H9 (cell line): ENCODE measurements around the gene CDK10. TPM values are rescaled to one million over a fixed set of nuclear protein-coding genes. Genes with fewer than 3 reads are reported as not detected.
"Not testable (repeated sequence)": the region's sequence is repeated elsewhere in the genome, so short reads cannot be mapped to it uniquely, and the experiment has no call there.

ENCODE experiments used
- DNase-seq: peaks from one replicate; pipeline ENCODE4 v3.0.0-alpha.2; 2017
- H2AFZ ChIP-seq: one replicate; pipeline ENCODE4 v1.6.1; 2013; ENCODE audit warnings: mild to moderate bottlenecking, low read length, control low read depth, moderate library complexity
- H2AK5ac ChIP-seq: 2 replicates; pipeline ENCODE4 v1.6.1; 2013; ENCODE audit warnings: low read length, control low read depth, mixed read lengths; ENCODE audit not compliant: insufficient read length
- H2BK120ac ChIP-seq: one replicate; pipeline ENCODE4 v1.6.1; 2013; ENCODE audit warnings: low read depth, mild to moderate bottlenecking, low read length, control low read depth, inconsistent platforms; ENCODE audit not compliant: poor library complexity, severe bottlenecking
- H2BK12ac ChIP-seq: 2 replicates; pipeline ENCODE4 v1.6.1; 2013; ENCODE audit warnings: low read length, control low read depth, mixed read lengths, low read depth; ENCODE audit not compliant: insufficient read length
- H2BK15ac ChIP-seq: 2 replicates; pipeline ENCODE4 v1.6.1; 2013; ENCODE audit warnings: low read depth, low read length, control low read depth
- H2BK20ac ChIP-seq: one replicate; pipeline ENCODE4 v1.6.1; 2013; ENCODE audit warnings: low read depth, mild to moderate bottlenecking, low read length, control low read depth, inconsistent platforms; ENCODE audit not compliant: poor library complexity, severe bottlenecking
- H2BK5ac ChIP-seq: 2 replicates; pipeline ENCODE4 v1.6.1; 2013; ENCODE audit warnings: low read length, control low read depth, mixed read lengths; ENCODE audit not compliant: insufficient read length
- H3K14ac ChIP-seq: 2 replicates; pipeline ENCODE4 v1.6.1; 2013; ENCODE audit warnings: low read length, control low read depth; ENCODE audit not compliant: insufficient read depth
- H3K18ac ChIP-seq: 2 replicates; pipeline ENCODE4 v1.6.1; 2013; ENCODE audit warnings: low read depth, mild to moderate bottlenecking, mixed read lengths, low read length, control low read depth; ENCODE audit not compliant: insufficient read length
- H3K23ac ChIP-seq: 2 replicates; pipeline ENCODE4 v1.6.1; 2013; ENCODE audit warnings: low read length, control low read depth, mixed read lengths, low read depth; ENCODE audit not compliant: insufficient read length
- H3K23me2 ChIP-seq: 2 replicates; pipeline ENCODE4 v1.6.1; 2013; ENCODE audit warnings: low read depth, mild to moderate bottlenecking, mixed read lengths, low read length, control low read depth; ENCODE audit not compliant: insufficient read length, poor library complexity, severe bottlenecking
- H3K27ac ChIP-seq: 2 replicates; pipeline ENCODE4 v1.5.1; 2013; ENCODE audit warnings: low read length, control low read depth, mixed read lengths, low read depth; ENCODE audit not compliant: insufficient read length
- H3K27me3 ChIP-seq: 2 replicates; pipeline ENCODE4 v1.6.1; 2013; ENCODE audit warnings: low read length, control low read depth, inconsistent platforms; ENCODE audit not compliant: insufficient read depth
- H3K4ac ChIP-seq: 2 replicates; pipeline ENCODE4 v1.6.1; 2013; ENCODE audit warnings: low read depth, mild to moderate bottlenecking, control low read depth, inconsistent platforms, low read length, moderate library complexity
- H3K4me1 ChIP-seq: 2 replicates; pipeline ENCODE4 v1.6.1; 2013; ENCODE audit warnings: low read length, control low read depth, inconsistent platforms; ENCODE audit not compliant: insufficient read depth
- H3K4me2 ChIP-seq: 2 replicates; pipeline ENCODE4 v1.6.1; 2013; ENCODE audit warnings: low read length, control low read depth, mixed read lengths; ENCODE audit not compliant: insufficient read length, insufficient read depth
- H3K56ac ChIP-seq: 2 replicates; pipeline ENCODE4 v1.6.1; 2013; ENCODE audit warnings: low read depth, mild to moderate bottlenecking, mixed read lengths, low read length, control low read depth; ENCODE audit not compliant: insufficient read length
- H3K79me1 ChIP-seq: 2 replicates; pipeline ENCODE4 v1.6.1; 2013; ENCODE audit warnings: low read depth, mild to moderate bottlenecking, moderate library complexity, low read length, control low read depth, inconsistent platforms; ENCODE audit not compliant: insufficient read depth, poor library complexity, severe bottlenecking
- H3K79me2 ChIP-seq: 2 replicates; pipeline ENCODE4 v1.6.1; 2013; ENCODE audit warnings: low read length, control low read depth, inconsistent platforms; ENCODE audit not compliant: insufficient read depth
- H3K9ac ChIP-seq: 2 replicates; pipeline ENCODE4 v1.6.1; 2013; ENCODE audit warnings: low read length, control low read depth, mixed read lengths; ENCODE audit not compliant: insufficient read length; ENCODE audit errors: extremely low read depth
- H3K9me3 ChIP-seq: one replicate; pipeline ENCODE4 v1.6.1; 2013; ENCODE audit warnings: low read depth, low read length, inconsistent platforms; ENCODE audit not compliant: control insufficient read depth
- H3T11ph ChIP-seq: one replicate; pipeline ENCODE4 v1.6.1; 2013; ENCODE audit warnings: mild to moderate bottlenecking, low read length, control low read depth, inconsistent platforms
- H4K20me1 ChIP-seq: one replicate; pipeline ENCODE4 v1.6.1; 2013; ENCODE audit not compliant: control insufficient read depth, insufficient read length, insufficient read depth
- H4K5ac ChIP-seq: 2 replicates; pipeline ENCODE4 v1.6.1; 2013; ENCODE audit warnings: low read depth, mild to moderate bottlenecking, mixed read lengths, low read length, control low read depth; ENCODE audit not compliant: insufficient read length
- H4K8ac ChIP-seq: replicated peaks from 2 replicates; pipeline ENCODE4 v1.6.1; 2013; ENCODE audit warnings: low read length, control low read depth, mixed read lengths, low read depth; ENCODE audit not compliant: insufficient read length
- H4K91ac ChIP-seq: 2 replicates; pipeline ENCODE4 v1.6.1; 2013; ENCODE audit warnings: low read depth, mild to moderate bottlenecking, moderate library complexity, mixed read lengths, low read length, control low read depth; ENCODE audit not compliant: insufficient read length
- H3K27ac Mint-ChIP-seq, 3 experiments: 2 replicates in 2 of 3; 3 replicates in 1 of 3; pipeline ENCODE4 v1.8.0; 2020 to 2021; ENCODE audit warnings: mixed read lengths in 3 of 3, mild to moderate bottlenecking in 1 of 3, moderate library complexity in 1 of 3
- H3K27me3 Mint-ChIP-seq: 2 replicates; pipeline ENCODE4 v1.8.0; 2021; ENCODE audit warnings: low read depth, mild to moderate bottlenecking, moderate library complexity, mixed read lengths
- H3K36me3 Mint-ChIP-seq, 3 experiments: 2 replicates in 2 of 3; 3 replicates in 1 of 3; pipeline ENCODE4 v1.8.0; 2020 to 2021; ENCODE audit warnings: low read depth in 3 of 3, mixed read lengths in 3 of 3; ENCODE audit not compliant: insufficient read depth in 1 of 3
- H3K4me1 Mint-ChIP-seq, 2 experiments: 2 replicates each; pipeline ENCODE4 v1.8.0; 2020; ENCODE audit warnings: mixed read lengths in 2 of 2
- H3K4me3 Mint-ChIP-seq, 2 experiments: 2 replicates in 1 of 2; 3 replicates in 1 of 2; pipeline ENCODE4 v1.8.0; 2020 to 2021; ENCODE audit warnings: mild to moderate bottlenecking in 2 of 2, mixed read lengths in 2 of 2, moderate library complexity in 1 of 2
- H3K9me3 Mint-ChIP-seq, 2 experiments: 2 replicates in 1 of 2; 3 replicates in 1 of 2; pipeline ENCODE4 v1.8.0; 2020; ENCODE audit warnings: mild to moderate bottlenecking in 2 of 2, mixed read lengths in 2 of 2, moderate library complexity in 1 of 2
- WGBS: extraction: QIAGEN DNeasy Blood & Tissue Kit; methylation state at CpG from one replicate; pipeline ENCODE4 v1.1.7; 2013; ENCODE audit warnings: missing lambda C conversion rate, low lambda C conversion rate, mixed read lengths; ENCODE audit not compliant: insufficient read length; ENCODE audit errors: extremely low coverage; 5-methylcytosine and 5-hydroxymethylcytosine counted together
- total RNA-seq: library from RNA; stranded (reverse); gene quantifications from 2 replicates; pipeline ENCODE4 v1.2.1, GENCODE V29; 2021
- TF ChIP-seq, protein P1 (sequence below): fragments of 200-600 bp; sonication (generic); conservative IDR thresholded peaks from 3 replicates; pipeline ENCODE4 v1.8.0; 2021; ENCODE audit warnings: antibody characterized with exemption, mild to moderate bottlenecking

CDK10 gene
- total RNA-seq, 1 experiment from 2014 or later: 77.1 TPM

DNA sequence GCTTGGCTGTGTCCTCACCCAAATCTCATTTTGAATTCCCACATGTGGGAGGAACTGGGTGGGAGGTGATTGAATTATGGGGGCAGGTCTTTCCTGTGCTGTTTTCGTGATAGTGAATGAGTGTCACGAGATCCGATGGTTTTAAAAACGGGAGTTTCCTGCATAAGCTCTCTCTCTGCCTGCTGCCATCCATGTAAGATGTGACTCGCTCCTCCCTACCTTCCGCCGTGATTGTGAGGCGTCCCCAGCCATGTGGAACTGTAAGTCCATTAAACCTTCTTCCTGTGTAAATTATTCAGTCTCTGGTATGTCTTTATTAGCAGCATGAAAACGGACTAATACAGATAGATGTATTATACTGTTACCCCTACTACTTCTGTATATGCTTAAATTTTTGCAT is 25.3 kb upstream of the CDK10 start:
- Histone ChIP-seq H3K4me1 (no peaks in the 10 kb centered on the region), H2AFZ (no peak overlapping the region), H4K8ac (no peak overlapping the region), H2BK5ac (no peak overlapping the region), H4K5ac (no peak overlapping the region), H3K18ac (no peak overlapping the region), H3K4me2 (no peak overlapping the region), H3K14ac (no peak overlapping the region), H3K23me2 (peaks cover 7% of the 10 kb centered on the region), H3K9me3 (peaks cover 4% of the 10 kb centered on the region), H3K27ac (no peak overlapping the region), H2AK5ac (no peak overlapping the region), H3K79me1 (no peaks in the 10 kb centered on the region), H4K20me1 (no peaks in the 10 kb centered on the region), H2BK20ac (no peak overlapping the region), H3K27me3 (no peaks in the 10 kb centered on the region), H2BK120ac (no peak overlapping the region), H3K23ac (no peak overlapping the region), H2BK12ac (no peak overlapping the region), H3T11ph (no peak overlapping the region), H2BK15ac (no peak overlapping the region), H3K79me2 (peaks cover 3% of the 10 kb centered on the region; the same call in 1 of the 2 replicates), H3K4ac (no peak overlapping the region), H4K91ac (no peak overlapping the region), H3K56ac (no peak overlapping the region), H3K9ac (no peak overlapping the region)
- peaks cover 9 to 14% of the 10 kb centered on the region in 2 experiments for H3K4me1 Mint-ChIP-seq
- TF ChIP-seq, protein P1, sequence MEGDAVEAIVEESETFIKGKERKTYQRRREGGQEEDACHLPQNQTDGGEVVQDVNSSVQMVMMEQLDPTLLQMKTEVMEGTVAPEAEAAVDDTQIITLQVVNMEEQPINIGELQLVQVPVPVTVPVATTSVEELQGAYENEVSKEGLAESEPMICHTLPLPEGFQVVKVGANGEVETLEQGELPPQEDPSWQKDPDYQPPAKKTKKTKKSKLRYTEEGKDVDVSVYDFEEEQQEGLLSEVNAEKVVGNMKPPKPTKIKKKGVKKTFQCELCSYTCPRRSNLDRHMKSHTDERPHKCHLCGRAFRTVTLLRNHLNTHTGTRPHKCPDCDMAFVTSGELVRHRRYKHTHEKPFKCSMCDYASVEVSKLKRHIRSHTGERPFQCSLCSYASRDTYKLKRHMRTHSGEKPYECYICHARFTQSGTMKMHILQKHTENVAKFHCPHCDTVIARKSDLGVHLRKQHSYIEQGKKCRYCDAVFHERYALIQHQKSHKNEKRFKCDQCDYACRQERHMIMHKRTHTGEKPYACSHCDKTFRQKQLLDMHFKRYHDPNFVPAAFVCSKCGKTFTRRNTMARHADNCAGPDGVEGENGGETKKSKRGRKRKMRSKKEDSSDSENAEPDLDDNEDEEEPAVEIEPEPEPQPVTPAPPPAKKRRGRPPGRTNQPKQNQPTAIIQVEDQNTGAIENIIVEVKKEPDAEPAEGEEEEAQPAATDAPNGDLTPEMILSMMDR: no peak
- H3K4me3 Mint-ChIP-seq: no peak overlapping the region
- H3K27ac Mint-ChIP-seq: no peak overlapping the region
- peaks cover 21 to 29% of the 10 kb centered on the region in 2 experiments for H3K9me3 Mint-ChIP-seq
- peaks cover 3% of the 10 kb centered on the region for H3K27me3 Mint-ChIP-seq
- H3K36me3 Mint-ChIP-seq: peaks cover 66 to 74% (median 67%) of the 10 kb centered on the region in 3 experiments
- DNase-seq: no peak
- no CpG with 5 or more reads among the region's 9 CpGs for WGBS

DNA sequence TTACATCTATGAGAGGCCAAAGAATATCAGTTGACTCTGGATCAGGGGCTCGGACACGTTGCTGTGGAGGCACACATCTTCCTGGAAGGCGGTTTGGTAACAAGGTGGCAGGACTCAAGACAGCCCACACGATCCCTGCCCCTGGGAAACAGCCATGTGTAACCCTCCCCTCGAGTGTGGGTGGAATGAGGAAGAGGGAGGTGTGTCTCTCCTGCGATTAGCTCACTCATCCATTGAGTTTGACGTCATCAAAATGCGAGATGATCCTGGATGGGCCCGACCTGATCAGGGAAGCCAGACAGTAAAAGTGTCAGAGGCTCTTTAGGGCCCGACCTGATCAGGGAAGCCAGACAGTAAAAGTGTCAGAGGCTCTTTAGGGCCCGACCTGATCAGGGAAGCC is 22.3 kb upstream of the CDK10 start:
- not testable (repeated sequence) for H2BK15ac ChIP-seq, H3K27me3 Mint-ChIP-seq, H3K56ac ChIP-seq, H3T11ph ChIP-seq, H2BK12ac ChIP-seq, H2BK5ac ChIP-seq, H3K27ac Mint-ChIP-seq, H3K23me2 ChIP-seq, H3K14ac ChIP-seq, H3K4me3 Mint-ChIP-seq, H3K27ac ChIP-seq, H3K27me3 ChIP-seq, H4K20me1 ChIP-seq, H3K79me2 ChIP-seq, H3K4me1 Mint-ChIP-seq, H4K5ac ChIP-seq, H3K18ac ChIP-seq, H2BK120ac ChIP-seq, H3K9ac ChIP-seq, H4K8ac ChIP-seq, H4K91ac ChIP-seq, H3K4me2 ChIP-seq, H3K4ac ChIP-seq, H2AK5ac ChIP-seq, H2AFZ ChIP-seq, H3K23ac ChIP-seq, H3K4me1 ChIP-seq, DNase-seq, H2BK20ac ChIP-seq, H3K79me1 ChIP-seq, H3K9me3 ChIP-seq
- Mint-ChIP-seq H3K36me3 (peaks cover 69 to 72% (median 72%) of the 10 kb centered on the region in 3 experiments), H3K9me3 (peaks cover 31 to 37% of the 10 kb centered on the region in 2 experiments)
- WGBS: no CpG with 5 or more reads among the region's 11 CpGs
